Heart right ventricle (tissue), 16 donors: ENCODE results near the gene ROBO4. TPM values are rescaled to one million over a fixed set of nuclear protein-coding genes. Genes with fewer than 3 reads are reported as not detected.

Source experiments
- ATAC-seq, 8 donors: fragments of 200-7000 bp; cut with Tn5 transposase; one replicate each; pipeline ENCODE4 v1.9.1; 2020; ENCODE audit warnings: mild to moderate bottlenecking in 8 of 8, moderate library complexity in 8 of 8, moderate number of reproducible peaks in 1 of 8
- DNase-seq, 2 donors: peaks; one replicate each; pipeline ENCODE4 v3.0.0-alpha.2; 2020
- H3K27ac ChIP-seq, 10 donors: fragments of 200-600 bp; sonication (generic) in 2 of 10; one replicate each; pipeline versions ENCODE4 v1.5.0 to v1.8.0; 2020 to 2022; ENCODE audit warnings: mild to moderate bottlenecking in 3 of 10
- H3K27me3 ChIP-seq, 7 donors: fragments of 200-600 bp; one replicate each; pipeline ENCODE4 v1.8.0; 2021 to 2022; ENCODE audit warnings: mild to moderate bottlenecking in 2 of 7
- H3K36me3 ChIP-seq, 9 donors: fragments of 200-600 bp; sonication (generic) in 1 of 9; one replicate each; pipeline versions ENCODE4 v1.5.0 to v1.8.0; 2020 to 2022; ENCODE audit warnings: mild to moderate bottlenecking in 2 of 9
- H3K4me1 ChIP-seq, 9 donors: fragments of 200-600 bp; sonication (generic) in 1 of 9; one replicate each; pipeline versions ENCODE4 v1.5.0 to v1.8.0; 2020 to 2022; ENCODE audit warnings: mild to moderate bottlenecking in 4 of 9
- H3K4me3 ChIP-seq, 10 donors: fragments of 200-600 bp; sonication (generic) in 2 of 10; one replicate each; pipeline versions ENCODE4 v1.5.0 to v1.8.0; 2020 to 2022; ENCODE audit warnings: mild to moderate bottlenecking in 7 of 10, moderate library complexity in 2 of 10
- H3K9me3 ChIP-seq, 11 donors: fragments of 200-600 bp in 10 of 11; sonication (generic) in 2 of 11; one replicate each; pipeline versions ENCODE4 v1.5.0 to v1.8.0; 2013 to 2022; ENCODE audit warnings: mild to moderate bottlenecking in 2 of 11, control low read depth in 1 of 11, moderate library complexity in 1 of 11
- CTCF ChIP-seq, 9 donors: fragments of 200-600 bp; sonication (generic) in 2 of 9; IDR thresholded peaks; one replicate each; pipeline versions ENCODE4 v1.5.0 to v1.8.0; 2021 to 2022; ENCODE audit warnings: antibody characterized with exemption in 9 of 9, mild to moderate bottlenecking in 5 of 9, moderate library complexity in 1 of 9
- WGBS, 2 donors: extraction: QIAGEN DNeasy Blood & Tissue Kit; methylation state at CpG; one replicate each; pipeline ENCODE4 v1.1.7; 2013; ENCODE audit warnings: inconsistent platforms in 1 of 2; 5-methylcytosine and 5-hydroxymethylcytosine counted together
- intact Hi-C, 10 donors: fragments of 100-400 bp; cut with DNase I; formaldehyde crosslinking; loops; one replicate each; pipeline versions ENCODE4 v1.11.1 to v1.14.2; 2022
- polyA plus RNA-seq, 2 donors: library from polyadenylated mRNA; stranded (reverse); fragments of 200-250 nt; gene quantifications; one replicate each; pipeline ENCODE4 v1.2.3, GENCODE V29; 2013
- total RNA-seq, 10 donors: library from RNA; stranded (reverse); fragmentation: NEBNext Ultra II Directional in 3 of 10; extraction: Animal tissue kit (Norgen Biotek cat#: 25700) in 3 of 10; gene quantifications; one replicate each; pipeline versions ENCODE4 v1.2.1 to v1.2.4, GENCODE V29; 2021 to 2023
- donor health status: Arrhythmogenic right ventricular cardiomyopathy.
- donor health status: ischemic (EF 13 %, LVEDD 7.1; RV severe dilation, severe dysfunction).
- donor health status: healthy with polysubstance abuse.
- donor health status: DM: no; HTN: yes; CAD: no.
- donor health status: DM: no; HTN: no; CAD: no.
- donor health status: ischemic (EF 25% LVEDD 6.9; RV normal size, moderate dysfunction).
- donor health status: ischemic (EF 25% LVEDD 5.7; RV mildly dilated, moderate dysfunction).
- donor health status: healthy.
- donor health status: DM: yes; HTN: yes; CAD: no.
- donor health status: Ischemic cardiomyopathy.
- donor health status: ischemic (EF 35%, LVEDD 5.7; RV mildly dilated, moderate dysfunction).
- donor health status: nonischemic (EF 11% LVEDD 7.7; RV severe dilation, severe dysfunction).
- donor health status: DM: yes; HTN: yes; CAD: no.
- donor health status: PGD.
- donor health status: ischemic (EF 29% LVEDD 5.4; RV normal size, mild dysfunction).
- donor health status: nonischemic (EF 23%, LVEDD 6.1; RV moderate dilation, normal function).

The ROBO4 gene
- total and polyA plus RNA-seq, 12 donors, result 14.2 to 42.6 (median 22.0) TPM

- no peak for TF ChIP-seq CTCF (IDR thresholded peaks at IDR 0.05)
- Histone ChIP-seq H3K9me3 (peaks cover 0 to 6% (median 0%) of the 10 kb centered on the region in 11 donors), H3K4me1 (peaks cover 0 to 15% (median 10%) of the 10 kb centered on the region in 9 donors), H3K4me3 (no peak overlapping the region), H3K27me3 (peaks cover 14 to 99% (median 85%) of the 10 kb centered on the region in 7 donors), H3K27ac (no peak overlapping the region), H3K36me3 (no peaks in the 10 kb centered on the region)
- intact Hi-C loops, result no loop called here
- WGBS, 2 donors, result 68 to 81% methylated on average over 2 of the region's 2 CpGs
- ATAC-seq (no peak), DNase-seq (no peak)
Observed at GRCh38 chr11:124859171-124859570, 38.5 kb downstream of the ROBO4 start.

- H3K27ac ChIP-seq, result no peak overlapping the region
Observed at GRCh38 chr11:124846070-124846673, 51.5 kb downstream of the ROBO4 start.

GRCh38 chr11:124844664-124845079, 53.0 kb downstream of the ROBO4 start:
- WGBS, 2 donors, result 11 to 15% methylated on average over 8 of the region's 8 CpGs
- no peaks in the 10 kb centered on the region for H3K36me3 ChIP-seq
- ATAC-seq, result no peak

More at GRCh38 chr11:124846070-124846673, 51.5 kb downstream of the ROBO4 start:
- Histone ChIP-seq H3K27me3 (peaks cover 38 to 100% (median 97%) of the 10 kb centered on the region in 7 donors), H3K9me3 (no peaks in the 10 kb centered on the region), H3K4me1 (peaks cover 0 to 9% (median 7%) of the 10 kb centered on the region in 9 donors), H3K36me3 (no peaks in the 10 kb centered on the region), H3K4me3 (no peak overlapping the region)
- ATAC-seq, result no peak
- DNase-seq, result no peak
- 9 to 13% methylated on average over 11 of the region's 11 CpGs for WGBS, 2 donors
- TF ChIP-seq CTCF (IDR thresholded peaks at IDR 0.05), result no peak
- intact Hi-C loops, result no loop called here

GRCh38 chr11:124843616-124843910, 54.1 kb downstream of the ROBO4 start:
- WGBS, 2 donors, result 8 to 11% methylated on average over 8 of the region's 8 CpGs
- no peaks in the 10 kb centered on the region for H3K9me3 ChIP-seq

More at GRCh38 chr11:124844664-124845079, 53.0 kb downstream of the ROBO4 start:
- no peaks in the 10 kb centered on the region for H3K9me3 ChIP-seq
- no peak for DNase-seq
- H3K27ac ChIP-seq, result no peak overlapping the region
- intact Hi-C loops, result no loop called here
- peaks cover under 1 to 14% (median 10%) of the 10 kb centered on the region in 9 donors for H3K4me1 ChIP-seq
- H3K4me3 ChIP-seq, result no peak overlapping the region
- peaks cover 45 to 100% (median 100%) of the 10 kb centered on the region in 7 donors for H3K27me3 ChIP-seq
- TF ChIP-seq CTCF (IDR thresholded peaks at IDR 0.05), result no peak

More at GRCh38 chr11:124843616-124843910, 54.1 kb downstream of the ROBO4 start:
- H3K27me3 ChIP-seq, result peaks cover 56 to 100% (median 100%) of the 10 kb centered on the region in 7 donors
- peaks cover 7 to 23% (median 19%) of the 10 kb centered on the region in 9 donors for H3K4me1 ChIP-seq
- ATAC-seq, result no peak
- TF ChIP-seq CTCF (IDR thresholded peaks at IDR 0.05), result no peak
- no peaks in the 10 kb centered on the region for H3K36me3 ChIP-seq
- DNase-seq, result no peak
- intact Hi-C loops, result no loop called here
- no peak overlapping the region for H3K4me3 ChIP-seq
- no peak overlapping the region for H3K27ac ChIP-seq
